ENCODE measurements around the gene TGFBI. TPM values are rescaled to one million over a fixed set of nuclear protein-coding genes. Genes with fewer than 3 reads are reported as not detected.
A peak's percentile ranks its signal among the peaks of the same experiment; 100 is the strongest.

TGFBI gene
- total and polyA plus RNA-seq, 12 donors = 29.6 to 137 (median 50.4) TPM

DNA sequence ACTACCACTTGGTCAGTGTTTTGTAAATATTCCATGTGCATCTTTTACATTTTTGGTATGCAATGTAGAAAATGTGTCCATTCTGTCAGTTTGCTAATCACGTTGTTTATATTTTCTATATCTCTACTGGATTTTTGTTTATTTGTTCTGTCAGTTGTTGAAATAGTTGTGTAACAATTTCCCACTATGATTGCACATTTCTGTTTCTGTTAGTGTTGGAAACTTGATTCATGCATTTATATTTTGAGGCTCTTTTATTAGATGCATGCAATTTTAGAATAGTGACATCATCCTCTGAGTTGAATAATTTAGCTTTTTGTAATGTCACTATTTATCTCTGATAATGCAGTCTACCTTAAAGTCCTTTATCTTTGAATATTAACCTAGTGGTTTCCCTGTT is 48.2 kb upstream of the TGFBI start:
- H3K27me3 ChIP-seq = peaks cover 0 to 8% (median 0%) of the 10 kb centered on the region in 7 donors
- intact Hi-C loops (cut with DNase I) = no loop called here
- ATAC-seq = no peak
- peak overlapping the region in 4 of 10 donors; percentile 38 to 77 (median 58) for H3K27ac ChIP-seq
- TF ChIP-seq, protein P1, sequence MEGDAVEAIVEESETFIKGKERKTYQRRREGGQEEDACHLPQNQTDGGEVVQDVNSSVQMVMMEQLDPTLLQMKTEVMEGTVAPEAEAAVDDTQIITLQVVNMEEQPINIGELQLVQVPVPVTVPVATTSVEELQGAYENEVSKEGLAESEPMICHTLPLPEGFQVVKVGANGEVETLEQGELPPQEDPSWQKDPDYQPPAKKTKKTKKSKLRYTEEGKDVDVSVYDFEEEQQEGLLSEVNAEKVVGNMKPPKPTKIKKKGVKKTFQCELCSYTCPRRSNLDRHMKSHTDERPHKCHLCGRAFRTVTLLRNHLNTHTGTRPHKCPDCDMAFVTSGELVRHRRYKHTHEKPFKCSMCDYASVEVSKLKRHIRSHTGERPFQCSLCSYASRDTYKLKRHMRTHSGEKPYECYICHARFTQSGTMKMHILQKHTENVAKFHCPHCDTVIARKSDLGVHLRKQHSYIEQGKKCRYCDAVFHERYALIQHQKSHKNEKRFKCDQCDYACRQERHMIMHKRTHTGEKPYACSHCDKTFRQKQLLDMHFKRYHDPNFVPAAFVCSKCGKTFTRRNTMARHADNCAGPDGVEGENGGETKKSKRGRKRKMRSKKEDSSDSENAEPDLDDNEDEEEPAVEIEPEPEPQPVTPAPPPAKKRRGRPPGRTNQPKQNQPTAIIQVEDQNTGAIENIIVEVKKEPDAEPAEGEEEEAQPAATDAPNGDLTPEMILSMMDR (IDR thresholded peaks at IDR 0.05) = no peak
- no peak overlapping the region for H3K4me3 ChIP-seq
- WGBS, 2 donors = 74 to 85% methylated on average over 1 of the region's 1 CpG
- no peaks in the 10 kb centered on the region for H3K9me3 ChIP-seq
- no peaks in the 10 kb centered on the region for H3K36me3 ChIP-seq
- H3K4me1 ChIP-seq = peaks cover 0 to 33% (median 25%) of the 10 kb centered on the region in 9 donors
- no peak for DNase-seq

DNA sequence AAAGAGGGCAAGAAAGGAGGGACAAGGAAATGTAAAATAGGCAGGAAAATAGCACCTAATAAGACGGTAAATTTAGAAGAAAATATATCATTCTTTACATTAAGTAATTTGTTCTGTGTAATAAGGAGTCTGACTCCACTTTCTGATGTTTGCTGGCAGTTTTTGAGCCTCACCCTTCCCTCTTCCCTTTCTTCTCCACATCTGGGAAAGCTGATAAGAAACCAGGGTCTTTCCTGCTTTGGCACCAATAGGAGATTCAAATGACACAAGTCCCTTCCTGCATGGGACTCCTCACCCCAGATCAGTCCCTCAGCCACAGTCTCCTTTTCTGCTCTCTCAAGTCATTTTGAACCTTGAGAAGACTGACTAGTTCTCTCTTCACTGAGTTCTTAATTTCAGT is 42.8 kb upstream of the TGFBI start:
- intact Hi-C loops (cut with DNase I) = no loop called here
- TF ChIP-seq, protein P1 (IDR thresholded peaks at IDR 0.05) = no peak
- Histone ChIP-seq H3K27ac (peak overlapping the region in 8 of 10 donors; percentile 45 to 79 (median 60)), H3K4me1 (peaks cover 0 to 36% (median 8%) of the 10 kb centered on the region in 9 donors), H3K4me3 (no peak overlapping the region), H3K9me3 (peaks cover 0 to 5% (median 0%) of the 10 kb centered on the region in 11 donors), H3K36me3 (no peaks in the 10 kb centered on the region), H3K27me3 (no peaks in the 10 kb centered on the region)
- DNase-seq = no peak
- no peak for ATAC-seq
- WGBS, 2 donors = 61 to 68% methylated on average over 1 of the region's 1 CpG

DNA sequence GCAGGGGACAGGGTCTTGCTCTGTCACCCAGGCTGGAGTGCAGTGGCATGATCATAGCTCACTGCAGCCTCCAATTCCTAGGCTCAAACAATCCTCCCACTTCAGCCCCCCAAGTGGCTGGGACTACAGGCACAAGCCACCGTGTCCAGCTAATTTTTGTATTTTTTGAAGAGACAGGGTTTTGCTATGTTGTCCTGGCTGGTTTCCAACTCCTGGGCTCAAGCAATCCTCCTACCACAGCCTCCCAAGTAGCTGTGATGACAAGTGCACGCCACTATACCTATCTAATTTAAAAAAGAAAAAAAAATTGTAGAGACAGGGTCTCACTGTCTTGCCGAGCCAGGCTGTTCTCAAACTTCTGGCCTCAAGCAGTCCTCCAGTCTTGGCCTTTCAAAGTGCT is 42.4 kb upstream of the TGFBI start:
- WGBS, 2 donors = 71 to 76% methylated on average over 3 of the region's 3 CpGs
- Histone ChIP-seq H3K27me3 (no peaks in the 10 kb centered on the region), H3K9me3 (peaks cover 0 to 5% (median 0%) of the 10 kb centered on the region in 11 donors), H3K4me1 (peaks cover 0 to 39% (median 6%) of the 10 kb centered on the region in 9 donors), H3K4me3 (no peak overlapping the region), H3K27ac (peak overlapping the region in 9 of 10 donors; percentile 41 to 79 (median 57)), H3K36me3 (no peaks in the 10 kb centered on the region)
- intact Hi-C loops (cut with DNase I) = no loop called here
- DNase-seq (no peak), ATAC-seq (peak in 3 of 8 donors; percentile 7 to 34 (median 33))
- TF ChIP-seq, protein P1 (IDR thresholded peaks at IDR 0.05) = no peak

DNA sequence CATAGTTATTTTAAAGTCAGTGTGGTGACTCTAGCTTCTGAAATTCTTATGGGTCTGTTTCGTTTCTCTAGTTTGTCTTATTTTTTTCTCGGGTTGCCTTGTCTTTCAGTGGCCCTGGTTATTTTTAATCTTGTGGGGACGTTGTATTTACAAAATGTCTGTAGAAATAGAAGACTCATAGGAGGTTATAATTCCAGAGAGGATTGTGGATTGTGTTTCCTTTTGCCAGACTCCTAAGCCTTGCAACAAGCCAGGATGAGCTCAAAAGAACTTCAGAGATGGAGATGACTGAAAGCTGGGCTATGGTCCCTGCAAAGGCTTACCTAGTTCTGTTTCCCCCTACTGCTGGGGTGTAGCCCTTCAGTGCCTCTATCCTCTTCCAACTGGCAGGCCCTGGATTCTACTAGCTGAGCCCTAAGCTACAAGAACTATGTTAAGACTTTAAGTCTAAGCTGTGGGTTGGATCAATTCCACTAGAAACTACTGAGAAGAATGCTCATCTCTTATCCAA is 41.8 kb upstream of the TGFBI start:
- 45 to 54% methylated on average over 3 of the region's 3 CpGs for WGBS, 2 donors
- Histone ChIP-seq H3K9me3 (peaks cover 0 to 5% (median 0%) of the 10 kb centered on the region in 11 donors), H3K27me3 (no peaks in the 10 kb centered on the region), H3K4me3 (no peak overlapping the region), H3K36me3 (no peaks in the 10 kb centered on the region), H3K27ac (peak overlapping the region in 9 of 10 donors; percentile 41 to 79 (median 57)), H3K4me1 (peaks cover 0 to 43% (median 6%) of the 10 kb centered on the region in 9 donors)
- ATAC-seq (peak in 7 of 8 donors; percentile 42 to 70 (median 53)), DNase-seq (no peak)
- TF ChIP-seq, protein P1 (IDR thresholded peaks at IDR 0.05) = no peak
- intact Hi-C loops (cut with DNase I) = no loop called here
